22Rv1 (cell line): ENCODE measurements around the gene SETBP1.

ENCODE experiments used
- H3K27ac ChIP-seq: fragments of 450-650 bp; 2 replicates; pipeline ENCODE4 v1.5.1; 2017
- CTCF ChIP-seq: fragments of 450-650 bp; IDR thresholded peaks from 2 replicates; pipeline ENCODE4 v1.5.1; 2017; ENCODE audit warnings: mild to moderate bottlenecking
- ZFX ChIP-seq: fragments of 450-650 bp; IDR thresholded peaks from 2 replicates; pipeline ENCODE4 v1.6.1; 2017; ENCODE audit warnings: antibody characterized with exemption, borderline replicate concordance

The SETBP1 gene

DNA sequence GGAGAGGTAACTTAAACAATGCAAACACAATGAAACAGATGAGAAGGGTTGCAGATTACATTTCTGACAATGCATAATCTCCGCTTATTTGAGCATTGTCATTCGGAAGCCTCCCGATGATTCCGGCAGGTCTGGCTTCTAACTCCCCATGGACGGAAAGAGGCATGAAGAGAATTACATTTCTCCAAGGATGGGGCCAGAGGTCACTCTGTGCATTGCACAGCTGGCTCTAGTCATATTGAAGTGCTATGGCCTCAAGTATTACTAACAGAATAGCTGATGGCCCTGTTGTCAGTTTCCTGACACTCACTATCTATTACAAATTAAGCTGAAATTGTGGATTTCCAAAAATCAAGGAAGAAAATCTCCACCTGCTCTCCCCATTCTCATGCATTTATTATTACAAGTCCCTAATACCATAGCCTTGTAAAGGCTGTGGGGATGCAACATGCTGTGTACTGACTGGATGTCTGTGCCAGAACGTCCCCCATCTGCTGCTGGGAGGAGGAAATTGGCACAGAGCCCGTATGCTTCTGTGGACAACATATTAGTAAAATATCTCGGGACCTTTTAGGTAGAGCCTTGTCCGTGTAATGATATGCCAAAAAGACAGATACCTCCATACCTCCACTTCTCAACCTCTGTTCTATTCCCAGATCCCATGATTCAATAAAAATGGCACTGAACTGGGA, 168.1 kb downstream of the SETBP1 start:
- TF ChIP-seq ZFX (no peak), CTCF (no peak)
- no peak overlapping the region for H3K27ac ChIP-seq

- TF ChIP-seq CTCF (no peak), ZFX (no peak)
- H3K27ac ChIP-seq: no peak overlapping the region
These were observed 168.7 kb downstream of the SETBP1 start for GRCh38 chr18:44849361-44849760.

- no peak overlapping the region for H3K27ac ChIP-seq
These were observed 169.3 kb downstream of the SETBP1 start for GRCh38 chr18:44850001-44850400.

GRCh38 chr18:44851856-44852621, 171.4 kb downstream of the SETBP1 start:
- no peak for TF ChIP-seq CTCF
- no peak for TF ChIP-seq ZFX
- H3K27ac ChIP-seq: no peak overlapping the region

More at GRCh38 chr18:44850001-44850400, 169.3 kb downstream of the SETBP1 start:
- TF ChIP-seq CTCF (no peak), ZFX (no peak)

GRCh38 chr18:44852818-44853217, 172.1 kb downstream of the SETBP1 start:
- TF ChIP-seq CTCF (no peak), ZFX (no peak)
- H3K27ac ChIP-seq: no peak overlapping the region

DNA sequence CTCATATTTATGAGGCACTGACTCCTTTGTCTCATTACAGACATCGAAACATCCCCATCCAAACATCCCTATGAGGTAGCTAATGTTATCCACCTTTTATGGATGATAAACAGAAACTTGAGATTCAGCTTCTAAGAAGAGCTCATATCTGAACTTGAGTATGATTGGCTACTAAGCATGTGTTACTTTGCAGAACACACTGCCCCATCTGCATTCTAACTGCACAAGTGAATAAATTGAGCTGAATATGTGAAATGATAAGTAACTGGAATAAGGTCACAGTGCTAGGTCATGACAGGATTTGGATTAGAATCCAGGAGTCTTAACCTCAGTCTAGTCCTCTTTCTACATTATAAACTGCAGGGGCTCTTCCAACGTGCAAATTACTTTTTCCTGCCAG, 172.7 kb downstream of the SETBP1 start:
- TF ChIP-seq CTCF (no peak), ZFX (no peak)

GRCh38 chr18:44855681-44856080, 175.0 kb downstream of the SETBP1 start:
- no peak overlapping the region for H3K27ac ChIP-seq

More for the DNA sequence above, 172.7 kb downstream of the SETBP1 start:
- H3K27ac ChIP-seq: no peak overlapping the region

More at GRCh38 chr18:44855681-44856080, 175.0 kb downstream of the SETBP1 start:
- no peak for TF ChIP-seq ZFX
- no peak for TF ChIP-seq CTCF
